Measurements from ENCODE around the gene MMEL1. TPM values are rescaled to one million over a fixed set of nuclear protein-coding genes. Genes with fewer than 3 reads are reported as not detected.

MMEL1 gene
- total and polyA plus RNA-seq, 2 of the 13 experiments (the other 11 are each of a cell fraction or from before 2014, with no cell fraction given) = 0.48 TPM; not detected in 1

DNA sequence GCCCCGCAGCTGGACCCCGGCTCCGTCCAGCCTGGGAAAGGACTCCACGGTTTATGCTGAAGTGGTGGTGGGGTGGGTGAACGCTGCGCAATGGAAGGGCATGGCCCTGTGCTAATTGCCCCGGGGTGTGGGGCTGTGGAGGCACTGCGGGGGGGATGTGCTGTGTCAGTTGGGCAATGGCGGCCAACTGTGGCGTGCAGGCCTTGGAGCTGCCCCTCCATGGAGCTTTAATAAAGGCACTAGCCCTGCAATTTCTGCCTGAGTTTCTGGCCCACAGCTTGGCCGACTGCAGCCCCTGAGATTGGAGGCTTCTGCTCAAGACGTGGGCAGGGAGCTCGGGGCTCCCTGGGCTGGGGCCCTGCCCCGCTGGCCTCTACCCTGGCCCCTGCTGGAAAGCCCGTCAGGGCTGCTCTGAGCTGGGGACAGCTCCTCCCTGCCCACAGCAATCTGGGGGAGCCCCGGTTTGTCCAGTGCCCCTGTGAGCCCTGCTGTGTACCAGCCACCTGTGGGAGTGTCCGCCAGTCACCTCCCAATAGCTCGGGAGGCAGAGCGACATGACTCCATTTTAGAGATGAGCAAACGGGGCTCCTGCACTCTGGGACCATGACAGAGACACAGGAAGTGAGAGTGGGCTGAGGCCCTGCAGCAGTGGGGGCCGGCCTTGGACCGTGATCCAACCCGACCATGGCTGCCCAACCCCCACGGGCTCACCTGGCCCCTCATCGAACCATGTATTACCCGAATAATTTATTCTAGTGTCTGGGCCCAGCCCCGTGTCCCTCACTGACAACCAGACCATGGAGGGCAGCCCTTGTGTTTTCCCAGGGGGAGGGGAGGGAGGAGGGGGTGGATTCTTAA lies 85.4 kb downstream of the MMEL1 start (continued):
- no peak for TF ChIP-seq TFAP4 (IDR thresholded peaks at IDR 0.05; ENCODE audit: borderline replicate concordance, low read depth)
- peak; percentile 12; the same call in 1 of the 2 replicates for TF ChIP-seq IKZF5 (CRISPR knock-in tag; IDR thresholded peaks at IDR 0.05)
- TF ChIP-seq ZNF776 (CRISPR knock-in tag; IDR thresholded peaks at IDR 0.05) = no peak
- 0 out of 2 replicates have a peak, but pooled peaks have one; percentile 8 for TF ChIP-seq ERF (CRISPR knock-in tag; IDR thresholded peaks at IDR 0.05)
- TF ChIP-seq SMAD9 (CRISPR knock-in tag; IDR thresholded peaks at IDR 0.05) = no peak
- TF ChIP-seq ZNF629 (CRISPR knock-in tag; conservative IDR thresholded peaks at IDR 0.05) = peak; percentile 51
- no peak for TF ChIP-seq REST (IDR thresholded peaks at IDR 0.05; ENCODE audit: borderline replicate concordance in 1 of 2, low read depth in 1 of 2, low read length in 2 of 2)
- TF ChIP-seq ZNF503 (CRISPR knock-in tag; IDR thresholded peaks at IDR 0.05) = 0 out of 2 replicates have a peak, but pooled peaks have one; percentile 5
- TF ChIP-seq, protein P1, sequence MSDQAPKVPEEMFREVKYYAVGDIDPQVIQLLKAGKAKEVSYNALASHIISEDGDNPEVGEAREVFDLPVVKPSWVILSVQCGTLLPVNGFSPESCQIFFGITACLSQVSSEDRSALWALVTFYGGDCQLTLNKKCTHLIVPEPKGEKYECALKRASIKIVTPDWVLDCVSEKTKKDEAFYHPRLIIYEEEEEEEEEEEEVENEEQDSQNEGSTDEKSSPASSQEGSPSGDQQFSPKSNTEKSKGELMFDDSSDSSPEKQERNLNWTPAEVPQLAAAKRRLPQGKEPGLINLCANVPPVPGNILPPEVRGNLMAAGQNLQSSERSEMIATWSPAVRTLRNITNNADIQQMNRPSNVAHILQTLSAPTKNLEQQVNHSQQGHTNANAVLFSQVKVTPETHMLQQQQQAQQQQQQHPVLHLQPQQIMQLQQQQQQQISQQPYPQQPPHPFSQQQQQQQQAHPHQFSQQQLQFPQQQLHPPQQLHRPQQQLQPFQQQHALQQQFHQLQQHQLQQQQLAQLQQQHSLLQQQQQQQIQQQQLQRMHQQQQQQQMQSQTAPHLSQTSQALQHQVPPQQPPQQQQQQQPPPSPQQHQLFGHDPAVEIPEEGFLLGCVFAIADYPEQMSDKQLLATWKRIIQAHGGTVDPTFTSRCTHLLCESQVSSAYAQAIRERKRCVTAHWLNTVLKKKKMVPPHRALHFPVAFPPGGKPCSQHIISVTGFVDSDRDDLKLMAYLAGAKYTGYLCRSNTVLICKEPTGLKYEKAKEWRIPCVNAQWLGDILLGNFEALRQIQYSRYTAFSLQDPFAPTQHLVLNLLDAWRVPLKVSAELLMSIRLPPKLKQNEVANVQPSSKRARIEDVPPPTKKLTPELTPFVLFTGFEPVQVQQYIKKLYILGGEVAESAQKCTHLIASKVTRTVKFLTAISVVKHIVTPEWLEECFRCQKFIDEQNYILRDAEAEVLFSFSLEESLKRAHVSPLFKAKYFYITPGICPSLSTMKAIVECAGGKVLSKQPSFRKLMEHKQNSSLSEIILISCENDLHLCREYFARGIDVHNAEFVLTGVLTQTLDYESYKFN (CRISPR knock-in tag; conservative IDR thresholded peaks at IDR 0.05) = peak; percentile 47; the same call in 1 of the 2 replicates
- no peak for TF ChIP-seq EEA1 (CRISPR knock-in tag; IDR thresholded peaks at IDR 0.05; ENCODE audit: borderline replicate concordance)
- no peak for TF ChIP-seq GLMP (CRISPR knock-in tag; IDR thresholded peaks at IDR 0.05; ENCODE audit: borderline replicate concordance)
- TF ChIP-seq ATF7 (IDR thresholded peaks at IDR 0.05) = no peak
- 0 out of 2 replicates have a peak, but pooled peaks have one; percentile 23 for TF ChIP-seq ATF7 (CRISPR knock-in tag; IDR thresholded peaks at IDR 0.05)
- no peak for TF ChIP-seq MAF1 (CRISPR knock-in tag; IDR thresholded peaks at IDR 0.05; ENCODE audit: borderline replicate concordance)

All from HepG2 (cell line).